Endodermal cell (in vitro differentiated cells): ENCODE results near the gene PKLR. TPM values are rescaled to one million over a fixed set of nuclear protein-coding genes. Genes with fewer than 3 reads are reported as not detected.

ENCODE experiments used
- DNase-seq: peaks from one replicate; pipeline ENCODE4 v3.0.0-alpha.2; 2017
- H3K27ac ChIP-seq: 2 replicates; pipeline ENCODE4 v1.5.1; 2013; ENCODE audit warnings: mild to moderate bottlenecking, low read depth, low read length, moderate library complexity
- H3K27me3 ChIP-seq: 2 replicates; pipeline ENCODE4 v1.6.1; 2013; ENCODE audit warnings: mild to moderate bottlenecking, low read length, moderate library complexity; ENCODE audit not compliant: insufficient read depth, control insufficient read depth, poor library complexity, severe bottlenecking
- H3K36me3 ChIP-seq: 2 replicates; pipeline ENCODE4 v1.7.0; 2013; ENCODE audit warnings: mild to moderate bottlenecking, low read length, moderate library complexity; ENCODE audit not compliant: control insufficient read depth, insufficient read depth
- H3K4me1 ChIP-seq: one replicate; pipeline ENCODE4 v1.7.0; 2013; ENCODE audit warnings: low read length; ENCODE audit not compliant: control insufficient read depth, insufficient read depth
- H3K4me3 ChIP-seq: 2 replicates; pipeline ENCODE4 v1.5.1; 2013; ENCODE audit warnings: mild to moderate bottlenecking, low read length, moderate library complexity
- H3K9ac ChIP-seq: 2 replicates; pipeline ENCODE4 v1.6.1; 2013; ENCODE audit warnings: mild to moderate bottlenecking, low read length, moderate library complexity; ENCODE audit not compliant: poor library complexity, severe bottlenecking; ENCODE audit errors: extremely low read depth
- H3K9me3 ChIP-seq: 2 replicates; pipeline ENCODE4 v1.6.1; 2013; ENCODE audit warnings: mild to moderate bottlenecking, low read length, moderate library complexity; ENCODE audit not compliant: control insufficient read depth
- H3K27ac Mint-ChIP-seq: 2 replicates; pipeline ENCODE4 v1.8.0; 2020; ENCODE audit warnings: mixed read lengths
- H3K27me3 Mint-ChIP-seq: 2 replicates; pipeline ENCODE4 v1.8.0; 2021; ENCODE audit warnings: mild to moderate bottlenecking, mixed read lengths; ENCODE audit not compliant: insufficient read depth
- H3K36me3 Mint-ChIP-seq: 2 replicates; pipeline ENCODE4 v1.8.0; 2020; ENCODE audit warnings: low read depth, mixed read lengths
- H3K4me1 Mint-ChIP-seq: 2 replicates; pipeline ENCODE4 v1.8.0; 2020; ENCODE audit warnings: mixed read lengths
- H3K4me3 Mint-ChIP-seq: 2 replicates; pipeline ENCODE4 v1.8.0; 2020; ENCODE audit warnings: mild to moderate bottlenecking, moderate library complexity, mixed read lengths
- H3K9me3 Mint-ChIP-seq: 2 replicates; pipeline ENCODE4 v1.8.0; 2020; ENCODE audit warnings: mild to moderate bottlenecking, mixed read lengths
- WGBS, 2 experiments: methylation state at CpG; one replicate each; pipeline versions ENCODE4 v1.1.5 to v1.1.7; 2013; ENCODE audit warnings: missing lambda C conversion rate in 2 of 2, mixed read lengths in 1 of 2; ENCODE audit not compliant: insufficient coverage in 1 of 2, insufficient read length in 1 of 2; 5-methylcytosine and 5-hydroxymethylcytosine counted together
- total RNA-seq, 2 donors: library from RNA; stranded (reverse); fragmentation: NEBNext Ultra II Directional in 1 of 2; extraction: Animal tissue kit (Norgen Biotek cat#: 25700) in 1 of 2; gene quantifications; 2 replicates in 1 of 2; 3 replicates in 1 of 2; pipeline ENCODE4 v1.2.1, GENCODE V29; 2021
- TF ChIP-seq, protein P1 (sequence below): fragments of 200-600 bp; sonication (generic); conservative IDR thresholded peaks from 2 replicates; pipeline ENCODE4 v1.5.0; 2021; ENCODE audit warnings: antibody characterized with exemption, mild to moderate bottlenecking

Gene PKLR
- total RNA-seq, 2 donors from 2014 or later = 0.40 TPM; not detected in 1

DNA sequence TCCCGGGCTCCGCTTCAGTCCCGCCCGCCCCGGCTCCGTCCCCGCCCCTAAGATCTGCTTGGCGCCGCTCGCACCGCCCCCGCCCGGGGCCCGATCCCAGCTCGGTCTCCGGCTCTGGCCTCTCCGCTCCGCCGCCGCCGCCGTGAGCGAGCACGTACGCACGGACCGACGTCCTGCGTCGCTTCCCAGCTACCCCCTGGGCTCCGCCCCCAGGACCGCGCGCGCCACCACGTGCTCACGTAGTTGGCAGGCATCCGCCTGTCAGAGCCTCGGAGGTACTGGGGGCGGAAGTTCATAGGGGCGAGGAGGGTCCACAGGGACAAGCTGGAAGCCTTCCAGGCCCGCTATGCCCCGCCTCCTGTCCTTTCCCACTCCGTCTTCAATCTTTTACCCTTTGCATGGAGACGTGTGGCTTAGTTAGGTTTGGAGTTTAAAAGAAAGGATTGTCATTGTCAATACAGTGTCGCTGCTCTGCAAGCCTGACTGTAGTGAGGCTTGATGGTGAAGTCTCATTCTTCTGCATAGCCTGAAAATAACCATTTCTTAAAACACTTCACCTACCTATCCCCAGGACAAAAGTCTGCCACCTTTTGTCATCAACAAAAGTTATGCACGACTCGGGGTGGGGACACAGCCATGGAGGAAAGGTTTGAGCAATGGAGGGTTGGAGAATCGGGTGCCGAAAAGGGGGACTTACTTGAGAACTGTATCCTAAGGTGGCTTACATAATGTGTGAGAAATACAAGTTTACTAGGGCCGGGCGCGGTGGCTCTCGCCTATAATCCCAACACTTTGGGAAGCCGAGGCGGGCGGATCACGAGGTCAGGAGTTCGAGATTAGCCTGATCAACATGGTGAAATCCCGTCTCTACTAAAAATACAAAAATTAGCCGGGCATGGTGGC, 27.6 kb downstream of the PKLR start, which contains the start of gene CLK2:
TSS of gene CLK2 (minus strand) at position 162 of the 903 bp plus-strand sequence. CDS start 2,527 bp downstream, outside the sequence.
- no peaks in the 10 kb centered on the region for H3K9me3 ChIP-seq
- H3K4me3 Mint-ChIP-seq = peak within 1 kb of the TSS; percentile 87
- WGBS, 2 experiments = 20 to 92% methylated on average over 7 to 61 of the region's 61 CpGs
- H3K36me3 ChIP-seq = peaks cover 30% of the 10 kb centered on the region
- H3K9me3 Mint-ChIP-seq = no peaks in the 10 kb centered on the region
- peaks cover 16% of the 10 kb centered on the region for H3K4me1 Mint-ChIP-seq
- peaks cover 36% of the 10 kb centered on the region for H3K36me3 Mint-ChIP-seq
- TF ChIP-seq, protein P1, sequence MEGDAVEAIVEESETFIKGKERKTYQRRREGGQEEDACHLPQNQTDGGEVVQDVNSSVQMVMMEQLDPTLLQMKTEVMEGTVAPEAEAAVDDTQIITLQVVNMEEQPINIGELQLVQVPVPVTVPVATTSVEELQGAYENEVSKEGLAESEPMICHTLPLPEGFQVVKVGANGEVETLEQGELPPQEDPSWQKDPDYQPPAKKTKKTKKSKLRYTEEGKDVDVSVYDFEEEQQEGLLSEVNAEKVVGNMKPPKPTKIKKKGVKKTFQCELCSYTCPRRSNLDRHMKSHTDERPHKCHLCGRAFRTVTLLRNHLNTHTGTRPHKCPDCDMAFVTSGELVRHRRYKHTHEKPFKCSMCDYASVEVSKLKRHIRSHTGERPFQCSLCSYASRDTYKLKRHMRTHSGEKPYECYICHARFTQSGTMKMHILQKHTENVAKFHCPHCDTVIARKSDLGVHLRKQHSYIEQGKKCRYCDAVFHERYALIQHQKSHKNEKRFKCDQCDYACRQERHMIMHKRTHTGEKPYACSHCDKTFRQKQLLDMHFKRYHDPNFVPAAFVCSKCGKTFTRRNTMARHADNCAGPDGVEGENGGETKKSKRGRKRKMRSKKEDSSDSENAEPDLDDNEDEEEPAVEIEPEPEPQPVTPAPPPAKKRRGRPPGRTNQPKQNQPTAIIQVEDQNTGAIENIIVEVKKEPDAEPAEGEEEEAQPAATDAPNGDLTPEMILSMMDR = no peak
- DNase-seq = peak; percentile 99
- peaks cover 3% of the 10 kb centered on the region for H3K4me1 ChIP-seq
- peak within 1 kb of the TSS; percentile 80 for H3K27ac ChIP-seq
- peak within 1 kb of the TSS; percentile 85 for H3K27ac Mint-ChIP-seq
- peaks cover 4% of the 10 kb centered on the region for H3K27me3 Mint-ChIP-seq
- peak within 1 kb of the TSS; percentile 41 for H3K9ac ChIP-seq
- H3K4me3 ChIP-seq = peak within 1 kb of the TSS; percentile 91
- H3K27me3 ChIP-seq = no peaks in the 10 kb centered on the region

DNA sequence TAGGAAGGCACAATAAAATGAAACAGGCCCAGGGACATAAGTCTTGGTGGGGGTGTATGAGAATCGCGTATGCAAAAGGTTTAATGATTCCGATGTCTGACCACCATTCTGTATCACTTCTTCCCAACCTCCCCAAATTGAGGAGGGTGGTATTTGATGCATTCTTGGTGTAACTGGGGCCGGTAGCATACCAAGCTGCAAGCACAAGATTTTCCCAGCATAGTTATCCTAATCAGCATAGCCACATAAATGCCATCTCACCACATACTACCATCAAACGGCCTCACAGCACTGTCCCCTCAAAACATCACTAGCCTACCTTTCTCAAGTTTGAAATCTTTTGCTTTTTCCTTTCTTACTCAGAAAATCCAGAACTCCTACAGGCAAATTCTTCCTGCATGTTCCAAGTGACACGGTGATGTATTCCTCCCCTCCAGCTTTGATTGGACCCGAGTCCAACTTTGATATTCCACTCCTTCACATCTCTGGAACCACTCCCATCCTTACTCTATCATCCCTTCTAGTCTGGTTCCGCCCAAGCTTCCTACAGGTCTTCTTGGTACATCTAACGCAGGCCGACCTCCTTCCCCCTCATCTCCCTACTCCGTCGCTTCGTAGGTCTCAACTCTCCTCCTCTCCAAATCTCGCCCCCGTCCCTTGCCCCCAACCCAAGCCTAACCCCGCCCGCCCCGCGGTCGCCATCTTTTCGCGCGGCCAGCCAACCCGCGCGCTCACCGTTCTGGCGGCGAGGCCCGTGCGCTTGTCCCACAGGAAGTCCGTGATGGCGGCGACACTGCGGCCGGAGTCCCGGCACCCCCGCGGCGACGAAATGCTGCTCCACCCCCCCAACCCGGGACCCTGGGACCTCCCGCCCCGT, 28.5 kb downstream of the PKLR start:
- Mint-ChIP-seq H3K27ac (peak overlapping the region; percentile 85), H3K27me3 (peaks cover 4% of the 10 kb centered on the region), H3K36me3 (peaks cover 45% of the 10 kb centered on the region), H3K9me3 (no peaks in the 10 kb centered on the region), H3K4me3 (peak overlapping the region; percentile 87), H3K4me1 (peaks cover 13% of the 10 kb centered on the region)
- H3K27me3 ChIP-seq = no peaks in the 10 kb centered on the region
- WGBS, 2 experiments = 3 to 4% methylated on average over 10 to 43 of the region's 44 CpGs
- TF ChIP-seq, protein P1 = no peak
- no peak for DNase-seq
- no peaks in the 10 kb centered on the region for H3K9me3 ChIP-seq
- peak overlapping the region; percentile 91 for H3K4me3 ChIP-seq
- peaks cover 39% of the 10 kb centered on the region for H3K36me3 ChIP-seq
- peak overlapping the region; percentile 41 for H3K9ac ChIP-seq
- peak overlapping the region; percentile 80 for H3K27ac ChIP-seq
- no peaks in the 10 kb centered on the region for H3K4me1 ChIP-seq

DNA sequence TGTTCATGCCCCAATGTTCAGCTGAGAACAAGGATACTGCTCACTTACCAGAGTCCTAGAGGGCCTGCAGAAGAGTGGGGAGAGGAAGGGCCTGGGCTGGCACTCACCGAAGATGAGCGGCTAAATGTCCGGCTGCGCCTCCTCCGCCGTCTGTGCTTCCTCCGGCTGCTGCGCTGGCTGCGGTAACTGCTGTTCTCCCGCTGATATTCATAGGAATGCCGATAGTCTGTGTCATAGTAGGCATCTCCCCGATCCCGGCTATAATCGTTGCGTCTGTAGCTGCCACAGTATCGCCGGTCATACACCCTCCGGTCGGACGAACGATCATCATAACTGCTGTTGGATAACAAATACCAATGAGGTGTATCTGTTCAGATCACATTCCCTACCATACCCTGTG, 31.9 kb downstream of the PKLR start:
- WGBS, 2 experiments = 96 to 98% methylated on average over 19 to 21 of the region's 21 CpGs

More for the DNA sequence above, 31.9 kb downstream of the PKLR start:
- Histone ChIP-seq H3K36me3 (peaks cover 72% of the 10 kb centered on the region), H3K27ac (no peak overlapping the region), H3K4me3 (no peak overlapping the region), H3K9me3 (no peaks in the 10 kb centered on the region), H3K4me1 (no peaks in the 10 kb centered on the region), H3K9ac (no peak overlapping the region), H3K27me3 (no peaks in the 10 kb centered on the region)
- Mint-ChIP-seq H3K27me3 (no peaks in the 10 kb centered on the region), H3K27ac (no peak overlapping the region), H3K36me3 (peaks cover 74% of the 10 kb centered on the region), H3K4me3 (no peak overlapping the region), H3K4me1 (peaks cover 13% of the 10 kb centered on the region), H3K9me3 (no peaks in the 10 kb centered on the region)
- no peak for DNase-seq
- TF ChIP-seq, protein P1 = no peak
